Inflammatory macrophage treated with lipopolysaccharide for 4 hours (primary cell): ENCODE results near the gene SH3RF3.
A peak's percentile ranks its signal among the peaks of the same experiment; 100 is the strongest.

Experiments used
- DNase-seq: peaks from one replicate; pipeline ENCODE4 v3.0.0-alpha.2; 2020

The SH3RF3 gene

DNA sequence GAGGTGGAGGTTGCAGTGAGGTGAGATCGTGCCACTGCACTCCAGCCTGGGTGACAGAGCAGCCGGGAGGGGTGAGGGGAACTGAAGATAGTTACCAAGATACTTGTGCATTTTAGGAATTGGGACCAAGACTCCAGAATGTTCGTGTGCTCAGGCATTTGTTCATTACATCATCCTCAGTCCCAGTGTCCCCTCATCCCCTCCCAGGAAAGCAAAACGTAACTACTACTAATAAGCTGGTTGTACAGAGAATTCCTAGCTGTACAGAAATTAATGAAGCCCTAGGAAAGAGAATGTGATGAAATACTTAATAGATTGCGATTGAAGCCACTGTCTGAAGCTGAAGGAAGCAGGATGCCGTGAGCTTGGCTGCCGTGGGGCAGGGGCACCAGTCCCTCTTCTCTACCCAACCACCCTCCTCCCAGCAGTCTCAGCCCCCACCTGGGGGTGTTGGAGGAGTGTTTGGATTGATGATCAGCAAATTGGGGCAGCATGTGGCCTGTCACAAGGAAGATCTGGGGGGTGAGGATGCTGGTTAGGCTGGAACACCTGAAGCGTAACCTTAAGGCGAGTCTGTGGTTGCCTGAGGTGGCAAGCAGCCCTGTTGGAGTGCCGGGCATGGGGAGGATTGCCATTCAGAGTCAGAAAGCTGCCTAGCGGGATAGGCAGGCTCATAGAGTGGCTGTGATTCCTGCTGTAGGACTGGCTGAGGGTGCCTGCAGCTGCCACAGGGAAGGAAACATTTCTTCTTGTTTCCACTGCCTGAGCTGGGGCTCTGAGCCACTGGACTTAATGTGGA, 140.9 kb downstream of the SH3RF3 start:
- no peak for DNase-seq

DNA sequence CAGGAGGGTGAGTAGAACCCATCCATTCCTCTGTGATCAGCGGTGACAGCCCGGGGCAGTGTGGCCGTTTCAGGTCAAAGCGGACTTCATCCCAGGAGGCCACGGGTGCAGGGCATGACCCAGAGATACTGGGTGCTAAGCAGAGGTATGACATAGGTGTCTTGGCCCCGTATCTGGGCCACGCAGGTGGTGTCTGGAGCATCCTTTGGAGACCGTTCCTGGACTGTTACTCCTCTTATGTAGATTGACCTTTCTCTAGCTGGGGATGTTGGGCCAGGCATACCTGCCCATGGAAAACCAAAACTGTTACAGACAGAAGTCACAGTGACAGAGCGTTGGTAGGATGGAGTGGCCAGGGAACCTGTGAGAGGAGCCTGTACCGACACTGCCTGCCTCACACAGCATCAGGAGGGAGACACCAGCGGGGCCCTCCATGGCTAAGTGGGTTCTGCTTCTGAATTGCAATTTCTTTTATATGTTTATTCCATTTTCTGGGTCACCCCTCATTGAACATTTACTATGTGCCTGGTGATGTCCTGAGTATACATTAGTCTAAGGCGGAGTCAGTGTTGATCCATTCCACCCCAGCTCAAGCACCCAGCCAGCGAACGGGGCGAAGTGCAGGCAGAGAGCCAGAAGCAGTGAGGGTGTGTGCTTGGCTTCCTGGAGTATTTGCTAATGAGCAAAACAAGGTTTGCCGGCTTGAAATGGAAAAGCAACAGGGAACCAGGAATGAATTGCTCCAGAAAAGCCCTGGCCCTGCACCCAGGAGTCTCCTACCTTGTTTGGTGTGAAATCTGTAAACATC, 141.7 kb downstream of the SH3RF3 start:
- DNase-seq, result no peak

DNA sequence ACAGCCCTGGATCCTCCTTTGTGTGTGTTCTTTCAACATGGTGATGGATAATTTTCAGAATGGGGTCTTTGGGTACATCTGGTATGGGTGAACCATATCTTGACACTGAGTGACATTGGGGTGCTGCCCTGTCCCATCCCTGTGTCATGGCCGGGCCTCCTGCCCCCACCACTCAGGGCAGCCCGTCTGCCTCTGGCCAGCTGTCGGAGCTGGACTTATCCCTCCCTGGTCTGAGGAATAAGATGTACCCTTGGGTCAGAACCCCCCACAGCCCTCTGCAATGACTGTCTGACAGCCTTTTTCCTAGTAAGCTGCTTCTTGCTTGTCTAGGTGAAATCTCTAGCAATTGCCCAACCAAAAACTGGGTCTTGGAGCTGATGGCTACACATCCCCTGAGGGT, 142.9 kb downstream of the SH3RF3 start:
- no peak for DNase-seq

DNA sequence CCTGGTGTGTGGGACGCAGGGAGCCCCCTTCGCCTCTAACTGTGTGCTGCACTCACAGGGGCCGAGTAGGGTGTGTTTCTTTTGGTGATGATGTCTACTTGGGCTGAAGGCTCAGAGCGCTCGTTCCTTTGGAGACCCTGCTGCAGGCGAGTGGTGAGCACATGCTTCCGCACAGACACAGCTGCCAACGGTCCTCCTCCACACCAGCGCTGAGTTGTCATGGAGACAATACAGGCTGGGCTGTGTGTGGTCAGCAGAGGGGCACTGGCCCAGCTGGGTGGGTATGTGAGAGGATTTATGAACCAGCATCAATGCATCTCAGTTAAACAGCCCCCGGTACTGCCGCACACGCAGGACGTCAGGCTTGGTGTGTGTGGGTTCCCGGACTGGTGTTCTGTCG, 143.5 kb downstream of the SH3RF3 start:
- no peak for DNase-seq

DNA sequence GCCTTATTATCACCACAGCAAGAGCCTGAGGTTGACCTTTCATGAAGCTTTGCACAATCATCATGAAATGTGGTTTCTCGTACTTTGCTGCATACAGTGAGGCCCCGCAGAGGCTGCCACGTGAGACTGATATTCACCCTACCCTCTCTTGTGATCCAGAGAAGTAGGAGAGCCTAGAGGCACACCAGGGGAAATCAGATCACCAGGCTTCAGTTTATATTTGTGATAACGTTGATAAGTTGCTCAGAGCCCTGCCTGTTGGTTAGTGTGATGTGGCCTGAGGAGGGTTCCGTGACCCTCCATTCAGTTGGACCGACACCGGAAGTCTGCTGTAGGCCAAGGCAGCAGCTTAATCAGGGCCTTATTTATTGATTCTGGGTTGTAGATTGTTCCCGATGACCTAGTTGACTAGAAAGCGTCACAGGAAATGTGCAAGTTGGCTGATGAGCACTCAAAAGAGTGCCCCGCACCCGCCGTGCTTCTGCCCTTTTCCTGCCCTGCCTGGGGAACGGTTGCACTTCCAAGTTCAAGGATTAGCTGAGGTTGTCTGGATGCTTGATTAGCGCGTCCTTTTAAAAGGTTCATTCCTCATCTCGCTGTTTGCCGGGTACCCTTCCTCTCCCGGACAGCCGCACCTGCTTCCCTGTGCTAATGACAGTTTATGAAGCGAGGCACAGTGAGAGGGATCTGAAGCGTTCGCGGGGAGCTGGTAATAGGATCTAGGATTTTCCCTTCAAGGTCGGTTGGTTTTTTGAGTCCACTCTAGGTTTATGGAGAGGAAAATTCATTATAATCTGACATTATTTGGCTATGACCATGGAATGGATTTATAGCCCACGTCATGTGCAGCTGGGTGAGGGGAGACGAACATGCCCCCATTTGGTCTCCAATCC, 146.4 kb downstream of the SH3RF3 start:
- DNase-seq, result peak; percentile 64

DNA sequence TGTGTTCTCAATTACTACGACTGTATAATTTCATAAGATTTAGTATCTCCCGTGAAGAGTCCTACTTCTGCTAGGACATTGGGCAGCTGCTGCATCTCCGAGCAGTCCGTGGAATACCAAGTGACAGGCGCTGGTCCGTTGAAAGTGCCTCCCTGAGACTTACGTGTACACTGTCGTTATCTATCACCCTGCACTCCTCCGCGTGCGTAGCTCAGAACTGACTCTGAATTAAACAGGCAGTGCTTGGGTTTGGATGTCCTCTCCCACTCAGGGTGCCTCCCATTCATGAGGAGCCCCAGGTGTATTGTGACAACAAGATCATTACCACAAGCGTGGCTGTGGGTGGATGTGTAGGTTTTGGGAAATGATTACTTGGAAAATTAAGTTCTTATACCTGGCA, 148.4 kb downstream of the SH3RF3 start:
- no peak for DNase-seq

DNA sequence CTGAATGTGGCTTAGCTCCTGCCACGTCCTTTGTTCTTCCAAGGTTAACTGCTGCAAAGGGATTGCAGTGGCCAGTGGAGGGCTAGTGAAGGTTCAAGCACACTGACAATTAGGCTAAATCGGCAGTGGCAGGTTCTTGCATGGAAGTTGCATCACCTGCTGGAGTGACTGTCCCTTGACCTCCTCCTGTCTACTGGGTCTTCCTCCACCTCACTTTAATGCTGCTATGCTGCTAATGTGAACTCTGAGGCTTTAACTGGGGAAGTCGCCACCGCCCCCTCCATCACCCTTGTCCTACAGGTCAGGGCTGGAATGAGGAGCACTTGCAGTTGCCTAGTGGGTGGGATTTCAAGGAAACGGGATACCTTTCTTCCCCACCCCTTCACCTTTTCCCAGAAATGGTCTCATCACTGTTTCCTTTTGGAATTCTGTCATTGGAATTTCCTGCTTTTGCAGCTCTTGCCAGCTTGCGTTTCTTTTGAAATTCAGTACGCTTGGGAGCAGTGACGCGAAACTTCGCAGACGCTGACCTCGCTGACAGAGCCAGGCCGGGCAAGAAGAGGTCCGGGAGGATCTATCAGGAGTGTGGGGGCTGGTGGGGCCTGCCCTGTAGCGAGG, 150.3 kb downstream of the SH3RF3 start:
- no peak for DNase-seq

DNA sequence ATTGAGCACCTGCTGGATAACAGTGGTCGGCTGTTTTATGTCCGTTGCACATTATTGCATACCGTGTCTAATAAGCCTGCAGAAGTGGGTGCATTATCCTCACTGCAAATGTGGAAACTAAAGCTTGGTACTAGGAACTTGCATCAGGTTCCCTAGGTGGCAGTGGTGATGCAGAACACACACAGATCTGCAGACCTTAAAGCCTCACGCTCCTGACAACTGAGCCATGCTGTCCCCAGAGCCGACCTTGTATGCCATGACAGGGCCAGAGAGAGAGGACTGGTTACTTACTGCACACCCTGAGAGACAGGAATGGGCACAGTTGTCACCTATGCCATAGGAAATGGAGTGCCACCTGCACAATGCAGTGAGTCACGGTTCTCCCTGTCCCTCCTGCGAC, 151.8 kb downstream of the SH3RF3 start:
- DNase-seq, result no peak

DNA sequence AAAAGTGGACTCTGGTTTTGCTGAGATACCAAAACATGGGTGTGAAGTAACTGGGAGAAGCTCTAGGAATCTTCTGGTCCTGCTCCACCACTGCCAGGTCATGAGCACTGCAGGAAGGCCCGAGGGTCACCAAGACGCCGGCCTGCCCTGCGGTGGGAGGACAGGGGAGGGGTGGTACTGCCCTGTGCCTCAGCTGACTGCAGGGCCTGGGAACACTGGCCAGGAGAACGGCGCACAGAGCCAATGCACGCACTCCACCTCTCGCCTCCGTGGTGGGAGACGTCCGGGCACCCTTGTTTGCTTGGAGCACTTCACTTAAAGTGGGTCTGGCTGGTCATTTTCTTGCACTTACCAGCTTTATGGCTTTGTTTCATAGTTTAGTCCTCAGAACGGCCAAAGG, 153.4 kb downstream of the SH3RF3 start:
- DNase-seq, result no peak

DNA sequence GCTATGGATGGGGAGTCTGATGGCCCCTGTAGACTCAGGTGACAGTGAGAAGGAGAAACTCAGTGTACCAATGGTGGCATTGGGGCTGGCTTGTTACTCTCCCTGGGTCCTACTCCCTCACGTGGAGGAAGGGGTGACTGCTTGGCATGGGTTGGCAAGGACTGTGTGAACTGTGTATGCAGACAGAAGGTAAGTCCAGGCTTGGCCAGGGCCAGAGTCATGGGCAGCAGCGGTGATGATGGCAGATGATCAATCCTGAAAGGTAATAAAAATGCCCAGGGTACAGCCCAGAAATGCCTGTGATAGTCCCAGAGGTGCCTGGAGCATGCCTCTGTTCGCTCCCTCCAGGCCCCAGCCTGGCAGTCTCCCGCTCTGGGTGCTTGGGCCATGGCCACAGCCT, 153.9 kb downstream of the SH3RF3 start:
- DNase-seq, result no peak

DNA sequence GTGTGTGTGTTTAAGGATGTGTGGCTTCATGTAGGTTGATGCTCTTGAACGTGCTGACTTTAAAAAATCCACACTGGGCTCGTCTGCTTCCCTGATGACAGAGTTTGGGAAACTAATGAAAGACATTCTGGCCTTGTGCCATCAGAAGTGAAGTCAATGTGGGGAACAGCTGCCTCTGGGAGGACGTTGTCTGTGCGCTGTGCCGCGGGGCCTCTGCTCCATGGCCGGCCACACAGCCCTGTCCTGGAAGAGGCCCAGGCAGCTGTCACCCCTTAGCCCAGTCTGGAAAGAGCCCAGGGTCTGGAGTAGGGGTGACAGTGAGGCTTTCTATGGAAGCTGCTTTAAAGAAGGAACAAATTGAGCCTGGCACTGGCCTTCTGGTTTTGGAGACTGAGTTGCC, 155.8 kb downstream of the SH3RF3 start:
- DNase-seq, result no peak

DNA sequence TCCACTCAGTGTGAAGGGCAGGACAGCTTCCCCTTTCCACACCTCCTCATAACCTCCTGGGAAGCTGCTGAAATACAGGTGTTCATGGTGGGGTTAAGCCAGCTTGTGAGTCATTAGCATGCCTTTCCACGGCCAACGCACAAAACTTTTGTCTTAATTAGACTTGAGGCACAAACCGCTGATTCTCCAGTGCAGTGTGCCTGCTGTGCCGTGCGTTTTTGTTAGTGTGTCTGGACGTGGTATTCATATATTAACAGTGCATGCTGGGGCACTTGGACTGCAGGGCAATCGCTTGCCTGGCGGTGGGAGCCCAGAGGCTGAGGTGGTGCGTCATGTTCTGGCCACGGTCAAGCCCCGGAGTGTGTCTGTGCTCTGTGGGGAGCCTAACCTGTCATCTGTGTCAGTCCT, 156.2 kb downstream of the SH3RF3 start:
- DNase-seq, result no peak

DNA sequence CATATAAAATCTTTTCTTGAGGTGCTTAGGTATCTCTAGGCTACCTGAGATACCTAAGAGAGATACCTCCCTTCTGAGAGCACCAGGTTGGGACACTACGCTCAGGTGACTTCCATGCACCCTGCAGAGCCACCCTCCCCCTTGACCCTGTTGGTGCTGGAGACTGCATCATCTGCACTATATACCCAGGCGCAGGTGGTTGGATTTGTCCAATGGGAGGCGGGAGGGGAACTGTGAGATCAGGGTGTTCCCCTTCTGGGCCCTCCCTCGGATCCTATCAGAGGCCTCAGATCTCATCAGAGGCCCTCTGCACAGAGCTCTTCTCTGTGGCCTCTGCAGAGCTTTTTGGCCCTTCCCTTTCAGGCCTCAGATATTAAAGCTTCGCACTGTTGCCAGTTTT, 158.4 kb downstream of the SH3RF3 start:
- DNase-seq, result no peak

DNA sequence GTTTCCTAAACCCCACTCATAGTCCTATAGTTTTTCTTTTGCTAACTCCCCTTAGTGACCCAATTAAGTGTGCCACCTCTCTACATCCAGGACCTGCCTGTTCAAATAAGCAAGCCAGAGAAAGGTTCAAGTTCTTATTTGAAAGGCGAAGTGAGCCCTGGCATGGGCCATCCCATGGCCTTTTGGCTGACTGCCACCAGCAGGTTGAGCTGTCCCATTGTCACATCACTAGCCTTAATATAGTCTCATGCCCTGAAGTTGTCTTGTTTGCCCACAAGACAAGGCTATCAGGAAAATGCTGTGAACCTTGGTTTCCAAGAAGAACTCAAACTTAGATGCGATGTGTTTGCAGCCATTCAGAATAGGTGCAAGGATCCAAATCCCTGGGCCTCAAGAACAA, 158.8 kb downstream of the SH3RF3 start:
- DNase-seq, result no peak

DNA sequence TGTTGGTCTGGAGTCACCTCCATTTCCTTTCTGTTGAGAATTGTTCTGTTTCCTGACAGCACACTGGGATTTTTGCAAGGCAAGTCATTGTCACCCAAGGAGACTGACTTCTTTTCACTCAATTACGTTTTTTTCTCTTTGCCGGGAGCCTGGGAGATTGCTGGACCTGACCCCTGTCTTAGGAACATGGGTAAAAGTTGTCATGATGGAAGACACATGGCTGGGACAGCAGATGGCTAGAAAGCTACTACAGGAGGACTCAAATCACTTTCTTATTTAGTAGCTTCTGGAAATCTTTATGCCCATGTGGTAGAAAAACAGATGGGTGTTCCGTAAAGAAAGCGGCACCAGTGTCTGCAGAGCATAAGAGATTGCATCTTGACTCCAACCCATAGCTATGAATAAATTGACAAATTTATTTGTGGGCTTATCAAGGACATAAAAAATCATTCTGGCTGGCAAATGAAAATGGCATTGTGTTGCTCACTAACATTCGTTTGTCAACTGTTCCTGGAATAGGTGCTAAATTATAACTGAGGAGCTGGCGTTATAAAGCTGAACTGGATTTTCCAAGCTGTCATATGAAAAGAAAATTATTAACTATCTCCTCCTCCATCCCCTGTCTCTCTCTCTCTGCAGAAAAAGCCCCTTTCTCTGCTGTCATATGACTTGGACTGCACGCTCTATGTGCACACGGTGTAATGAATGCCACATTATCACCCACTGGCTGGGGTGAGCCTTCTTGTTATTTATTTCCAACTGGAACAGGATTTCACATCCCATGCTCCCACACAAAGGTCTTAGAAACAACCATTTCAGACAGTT, 159.8 kb downstream of the SH3RF3 start:
- DNase-seq, result no peak

DNA sequence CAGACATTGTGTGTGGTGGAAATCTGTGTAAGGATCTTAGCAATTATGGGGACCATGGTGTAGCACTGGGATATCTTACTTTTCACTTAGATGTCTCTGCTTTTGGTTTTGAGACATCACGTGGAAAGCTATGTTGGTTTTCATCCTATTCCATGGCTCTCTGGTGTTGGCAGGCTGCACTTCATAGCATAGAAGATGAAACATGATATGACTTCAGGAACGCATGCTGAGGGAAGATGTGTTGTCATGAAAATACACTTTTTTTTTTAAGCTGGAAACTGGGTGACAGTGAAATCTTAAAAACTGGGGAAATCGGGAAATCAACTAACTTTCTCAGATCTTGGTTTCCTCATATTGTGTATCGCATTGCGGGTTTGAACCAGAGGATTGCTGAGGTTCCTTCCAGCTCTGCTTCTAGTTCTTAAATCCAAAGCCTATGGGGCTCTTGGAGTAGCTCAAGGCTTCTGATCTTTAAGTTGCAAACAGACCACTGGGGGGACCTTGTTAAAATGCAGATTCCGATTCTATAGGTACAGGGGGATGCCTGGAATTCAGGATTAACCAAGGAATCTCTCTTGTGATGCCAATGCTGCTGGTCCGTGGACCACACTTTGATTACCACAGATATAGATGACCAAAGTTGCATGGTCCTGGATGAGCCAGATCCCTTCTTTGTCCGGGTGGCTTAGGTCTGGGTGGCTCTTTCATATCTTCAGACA, 160.7 kb downstream of the SH3RF3 start:
- no peak for DNase-seq

DNA sequence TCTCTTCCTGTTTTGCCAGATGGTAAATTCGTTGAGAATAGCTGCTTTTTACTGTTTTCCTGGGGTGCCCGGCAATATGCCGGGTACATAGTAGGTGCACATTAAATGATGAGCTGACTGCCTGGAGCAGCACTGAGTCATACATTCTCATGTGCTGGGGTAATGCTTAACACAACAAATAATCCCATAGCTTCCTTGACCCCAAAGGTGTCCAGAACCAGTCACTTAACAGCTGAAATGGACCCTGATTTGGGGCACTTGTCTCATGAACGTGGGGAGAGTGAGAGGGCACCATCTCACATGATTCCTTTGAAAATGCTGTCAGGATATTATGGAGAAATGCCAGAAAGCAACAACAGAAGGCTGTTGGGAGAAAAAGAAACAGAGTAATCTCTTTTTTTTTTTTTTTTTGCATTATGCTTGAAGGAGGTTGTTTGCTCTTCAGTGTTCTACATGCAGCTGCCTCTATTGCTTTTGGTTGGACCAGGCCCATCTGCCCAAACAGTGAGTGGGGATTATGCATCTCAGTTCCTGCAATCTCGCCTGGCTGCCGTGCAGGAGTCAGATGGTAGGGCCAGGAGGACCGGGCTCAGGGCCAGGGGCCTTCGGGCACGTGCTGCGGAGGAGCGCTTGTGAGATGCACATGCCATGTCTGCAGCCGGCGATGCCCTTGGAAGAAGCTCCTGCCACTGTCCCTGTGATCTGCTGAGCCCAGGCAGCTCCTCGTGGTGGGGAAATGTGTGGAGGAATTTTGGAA, 162.1 kb downstream of the SH3RF3 start:
- DNase-seq, result no peak

DNA sequence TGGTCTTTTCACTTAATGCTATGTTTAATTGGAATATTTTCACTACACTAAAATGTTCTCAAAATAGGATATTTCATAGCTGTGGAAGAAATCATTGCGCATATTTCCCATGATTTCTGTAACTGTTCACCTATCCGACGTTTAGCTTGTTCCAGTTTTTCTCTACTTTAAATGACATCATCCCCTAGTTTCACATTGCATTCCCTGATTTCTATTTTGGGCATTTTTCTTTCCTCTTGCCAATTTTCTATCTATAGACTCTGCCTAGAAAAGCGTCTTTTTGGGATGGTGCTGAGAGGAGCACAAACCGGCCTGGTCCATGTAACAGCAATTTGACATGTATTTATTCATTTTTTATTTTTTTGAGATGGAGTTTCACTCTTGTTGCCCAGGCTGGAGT, 163.4 kb downstream of the SH3RF3 start:
- DNase-seq, result no peak

DNA sequence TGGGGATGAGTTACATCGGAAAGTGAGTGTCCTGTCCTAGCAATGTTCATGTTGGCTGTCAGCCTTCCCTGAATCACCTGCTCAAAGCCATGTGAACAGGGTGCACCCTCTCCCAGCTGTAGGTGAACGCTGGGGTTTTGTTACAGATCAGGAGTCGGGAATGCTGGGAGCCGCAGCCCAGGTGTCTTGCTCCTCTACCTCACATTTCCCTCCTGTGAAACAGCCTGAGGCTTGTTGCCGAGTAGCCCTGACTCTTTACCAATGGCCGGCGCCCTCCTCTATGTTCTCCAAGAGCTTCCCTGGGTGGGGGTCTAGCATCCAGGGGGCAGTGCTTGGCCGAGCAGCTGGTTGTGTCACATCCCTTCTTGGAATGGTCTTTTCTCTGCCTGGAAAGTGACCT, 164.7 kb downstream of the SH3RF3 start:
- DNase-seq, result no peak

DNA sequence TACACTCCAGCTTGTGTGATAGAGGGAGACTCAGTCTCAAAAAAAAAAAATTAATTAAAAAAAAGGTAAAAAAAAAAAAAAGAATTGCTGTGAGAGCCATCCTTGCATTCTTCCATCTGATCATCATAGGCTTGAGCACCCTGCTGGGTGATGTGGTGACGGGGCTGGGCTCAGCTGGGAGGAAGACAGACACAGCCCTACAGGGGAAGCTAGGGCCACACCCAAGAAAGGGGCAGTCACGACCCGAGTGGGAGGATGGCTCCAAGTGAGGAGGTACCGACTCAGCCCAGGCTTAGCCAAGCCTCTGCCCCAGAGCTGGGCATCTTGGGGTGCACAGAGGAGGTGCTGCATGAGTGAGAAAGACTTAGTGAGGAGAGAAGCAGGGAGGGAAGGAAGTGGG, 165.5 kb downstream of the SH3RF3 start:
- DNase-seq, result no peak
